Choroid plexus epithelial cell (primary cell): ENCODE measurements around the gene ACSS3.

Experiments
- DNase-seq: peaks from one replicate; pipeline ENCODE4 v3.0.0-alpha.2; 2010; ENCODE audit warnings: low read depth
- H3K4me3 ChIP-seq: 2 replicates; pipeline ENCODE4 v1.5.1; 2011; ENCODE audit warnings: low read depth, mild to moderate bottlenecking, control low read depth, low read length, moderate library complexity
- CTCF ChIP-seq: conservative IDR thresholded peaks from 2 replicates; pipeline ENCODE4 v1.5.1; 2011; ENCODE audit warnings: low read depth, mild to moderate bottlenecking, control low read depth, inconsistent platforms, low read length, moderate library complexity

Gene ACSS3

DNA sequence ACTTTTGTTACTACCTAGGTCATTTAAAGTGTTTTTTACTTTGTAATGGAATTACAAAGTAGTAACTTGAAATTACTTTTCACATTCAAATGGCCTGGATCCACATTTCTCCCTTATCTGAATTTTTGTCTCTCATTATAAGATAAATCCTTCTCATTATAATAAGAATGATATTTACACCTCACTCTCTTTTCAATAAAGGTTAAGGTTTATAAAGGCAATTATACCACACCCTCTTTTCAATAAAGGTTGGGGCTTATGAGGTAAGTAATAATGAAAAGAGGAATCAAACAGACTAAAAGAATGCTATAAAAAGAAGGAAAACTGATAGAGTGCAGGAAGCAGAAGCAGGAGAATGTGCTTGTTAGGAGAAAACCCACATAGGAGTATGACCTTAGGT lies 210.8 kb downstream of the ACSS3 start:
- no peak overlapping the region for H3K4me3 ChIP-seq
- no peak for DNase-seq
- TF ChIP-seq CTCF = no peak

- DNase-seq = peak; percentile 34
- no peak overlapping the region for H3K4me3 ChIP-seq
- TF ChIP-seq CTCF = no peak
These were observed 216.7 kb downstream of the ACSS3 start for GRCh38 chr12:81294325-81295190.

DNA sequence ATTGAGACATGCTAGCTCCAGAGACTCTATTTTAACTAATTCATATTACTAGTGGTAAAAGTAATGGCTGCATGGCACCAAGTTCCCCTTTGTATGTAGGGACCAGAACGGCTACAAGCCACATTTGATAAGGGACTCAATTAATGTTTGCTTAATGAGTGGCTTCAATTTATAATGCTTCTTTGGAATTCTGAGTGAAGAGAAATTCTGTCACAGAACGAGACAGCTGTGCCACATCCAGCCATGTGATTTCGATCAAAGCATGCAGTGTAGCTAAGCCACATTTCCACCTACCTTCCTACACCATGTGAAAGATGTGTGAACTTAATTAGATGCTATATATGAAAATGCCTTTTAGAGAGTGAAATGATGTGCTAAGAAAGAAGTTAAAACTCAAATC lies 217.4 kb downstream of the ACSS3 start:
- no peak overlapping the region for H3K4me3 ChIP-seq
- TF ChIP-seq CTCF = no peak
- DNase-seq = no peak

- no peak overlapping the region for H3K4me3 ChIP-seq
- TF ChIP-seq CTCF = no peak
- DNase-seq = peak; percentile 77
These were observed 218.9 kb downstream of the ACSS3 start for GRCh38 chr12:81296556-81297305.

- TF ChIP-seq CTCF = no peak
- DNase-seq = no peak
- H3K4me3 ChIP-seq = no peak overlapping the region
These were observed 219.7 kb downstream of the ACSS3 start for GRCh38 chr12:81297601-81298000.

DNA sequence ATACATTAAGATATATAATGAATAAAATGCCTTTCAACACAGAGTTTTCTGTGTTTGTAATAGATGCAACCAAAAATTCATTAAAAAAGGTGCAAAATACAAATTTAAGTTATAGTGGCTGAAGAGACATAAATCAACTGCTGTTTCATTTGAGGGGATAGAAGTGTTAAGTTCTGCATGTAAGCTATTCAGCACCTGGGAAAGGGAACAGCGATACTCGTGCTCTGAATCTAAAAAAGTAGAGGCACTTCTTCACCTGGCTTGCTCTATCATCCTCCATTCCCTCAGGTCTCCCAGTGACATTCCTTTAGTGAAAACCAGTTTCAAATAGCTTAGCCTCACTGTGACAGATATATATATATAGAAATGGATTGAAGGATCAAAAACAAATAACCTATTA lies 222.6 kb downstream of the ACSS3 start:
- peak; percentile 19 for DNase-seq
- no peak for TF ChIP-seq CTCF
- H3K4me3 ChIP-seq = no peak overlapping the region

DNA sequence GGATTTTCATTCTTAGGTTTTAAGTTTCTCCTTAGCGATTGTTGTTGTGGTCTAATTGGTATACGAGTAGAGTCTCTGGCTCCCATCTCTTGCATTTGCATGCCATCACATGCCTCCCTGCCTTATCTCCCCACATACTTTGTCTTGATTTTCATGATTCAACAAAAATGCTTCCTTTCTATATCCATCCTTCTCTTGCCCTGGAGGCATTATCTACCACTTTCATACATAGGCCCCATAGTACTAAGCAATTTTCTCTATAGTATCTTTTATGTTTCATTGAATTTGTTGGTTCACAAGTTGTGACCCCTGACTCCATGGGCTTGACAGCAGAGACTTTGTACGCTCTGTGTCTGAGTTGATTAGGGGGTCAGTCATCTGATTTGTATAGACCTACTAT lies 226.1 kb downstream of the ACSS3 start:
- TF ChIP-seq CTCF = no peak
- no peak overlapping the region for H3K4me3 ChIP-seq
- no peak for DNase-seq
